SK-N-MC (cell line): Measurements from ENCODE around the gene PSMA8.

Experiments used
- EZH2 ChIP-seq: fragments of 200-600 bp; sonication (generic); IDR thresholded peaks from one replicate; pipeline ENCODE4 v1.6.1; 2017; ENCODE audit warnings: antibody characterized with exemption
- POLR2AphosphoS5 ChIP-seq: IDR thresholded peaks from 2 replicates; pipeline ENCODE4 v1.6.1; 2012; ENCODE audit warnings: mild to moderate bottlenecking, low read depth, low read length, borderline replicate concordance

- no peak for TF ChIP-seq EZH2
- TF ChIP-seq POLR2AphosphoS5: no peak
These were observed 72.8 kb downstream of the PSMA8 start for GRCh38 chr18:26206488-26206887.
